Nephron progenitor cell (in vitro differentiated cells): ENCODE measurements around the gene ITGB6.

Experiments used
- DNase-seq: peaks from one replicate; pipeline ENCODE4 v3.0.0; 2021
- H3K27ac Mint-ChIP-seq: 2 replicates; pipeline ENCODE4 v1.8.0; 2021; ENCODE audit warnings: mild to moderate bottlenecking, moderate library complexity, mixed read lengths
- H3K27me3 Mint-ChIP-seq: 2 replicates; pipeline ENCODE4 v1.8.0; 2021; ENCODE audit warnings: mild to moderate bottlenecking, low read depth, mixed read lengths; ENCODE audit not compliant: poor library complexity
- H3K36me3 Mint-ChIP-seq: 2 replicates; pipeline ENCODE4 v1.8.0; 2021; ENCODE audit warnings: low read depth, mixed read lengths
- H3K4me1 Mint-ChIP-seq: 2 replicates; pipeline ENCODE4 v1.8.0; 2021; ENCODE audit warnings: mixed read lengths
- H3K4me3 Mint-ChIP-seq: 2 replicates; pipeline ENCODE4 v1.8.0; 2021; ENCODE audit warnings: mild to moderate bottlenecking, moderate library complexity, mixed read lengths
- H3K9me3 Mint-ChIP-seq: 2 replicates; pipeline ENCODE4 v1.8.0; 2021; ENCODE audit warnings: mild to moderate bottlenecking, moderate library complexity, mixed read lengths
- TF ChIP-seq, protein P1 (sequence below): fragments of 200-600 bp; sonication (generic); IDR thresholded peaks from 2 replicates; pipeline ENCODE4 v1.5.0; 2021; ENCODE audit warnings: antibody characterized with exemption

The ITGB6 gene

DNA sequence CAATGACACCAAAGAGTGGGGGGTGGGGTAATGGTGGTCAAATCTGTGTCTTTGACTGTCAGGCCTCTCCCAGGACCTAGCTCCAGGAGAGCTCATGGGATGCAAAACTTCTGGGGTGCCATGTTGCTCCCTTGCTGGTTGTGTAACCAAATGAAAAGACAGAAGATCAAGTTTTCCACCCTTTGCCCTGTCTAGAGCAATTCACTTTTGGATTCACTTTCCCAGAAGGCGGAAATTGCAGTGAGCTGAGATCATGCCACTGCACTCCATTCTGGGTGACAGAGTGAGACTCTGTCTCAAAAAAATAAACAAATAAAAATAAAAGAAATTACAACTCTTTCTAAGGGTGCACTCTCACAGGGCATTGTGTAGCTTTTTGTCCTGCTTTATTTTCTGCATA lies 102.7 kb downstream of the ITGB6 start:
- Mint-ChIP-seq H3K27ac (no peak overlapping the region), H3K27me3 (no peaks in the 10 kb centered on the region), H3K36me3 (no peaks in the 10 kb centered on the region), H3K9me3 (peaks cover 29% of the 10 kb centered on the region), H3K4me1 (no peaks in the 10 kb centered on the region), H3K4me3 (no peak overlapping the region)
- TF ChIP-seq, protein P1, sequence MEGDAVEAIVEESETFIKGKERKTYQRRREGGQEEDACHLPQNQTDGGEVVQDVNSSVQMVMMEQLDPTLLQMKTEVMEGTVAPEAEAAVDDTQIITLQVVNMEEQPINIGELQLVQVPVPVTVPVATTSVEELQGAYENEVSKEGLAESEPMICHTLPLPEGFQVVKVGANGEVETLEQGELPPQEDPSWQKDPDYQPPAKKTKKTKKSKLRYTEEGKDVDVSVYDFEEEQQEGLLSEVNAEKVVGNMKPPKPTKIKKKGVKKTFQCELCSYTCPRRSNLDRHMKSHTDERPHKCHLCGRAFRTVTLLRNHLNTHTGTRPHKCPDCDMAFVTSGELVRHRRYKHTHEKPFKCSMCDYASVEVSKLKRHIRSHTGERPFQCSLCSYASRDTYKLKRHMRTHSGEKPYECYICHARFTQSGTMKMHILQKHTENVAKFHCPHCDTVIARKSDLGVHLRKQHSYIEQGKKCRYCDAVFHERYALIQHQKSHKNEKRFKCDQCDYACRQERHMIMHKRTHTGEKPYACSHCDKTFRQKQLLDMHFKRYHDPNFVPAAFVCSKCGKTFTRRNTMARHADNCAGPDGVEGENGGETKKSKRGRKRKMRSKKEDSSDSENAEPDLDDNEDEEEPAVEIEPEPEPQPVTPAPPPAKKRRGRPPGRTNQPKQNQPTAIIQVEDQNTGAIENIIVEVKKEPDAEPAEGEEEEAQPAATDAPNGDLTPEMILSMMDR = no peak
- DNase-seq = no peak

DNA sequence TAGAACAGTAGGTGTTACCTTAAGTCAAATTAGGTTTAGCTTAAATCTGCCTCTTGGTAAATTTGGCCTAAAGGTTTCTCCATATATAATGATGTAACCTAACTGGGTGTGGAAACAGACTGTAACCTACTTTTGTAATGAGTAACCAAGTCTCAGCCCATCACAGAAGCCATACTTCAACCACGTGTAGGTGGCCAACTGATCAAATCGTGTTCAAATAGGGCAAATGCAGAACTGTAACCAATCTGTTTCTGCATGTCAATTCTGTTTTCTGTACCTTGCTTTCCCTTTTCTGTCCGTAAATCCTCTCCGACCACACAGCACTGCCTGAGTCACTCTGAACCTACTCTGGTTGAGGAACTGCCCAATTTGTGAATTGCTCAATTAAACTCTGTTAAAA lies 103.7 kb downstream of the ITGB6 start:
- Mint-ChIP-seq H3K4me3 (no peak overlapping the region), H3K36me3 (no peaks in the 10 kb centered on the region), H3K27me3 (no peaks in the 10 kb centered on the region), H3K9me3 (peaks cover 37% of the 10 kb centered on the region), H3K27ac (no peak overlapping the region), H3K4me1 (no peaks in the 10 kb centered on the region)
- DNase-seq = no peak
- TF ChIP-seq, protein P1 = no peak

DNA sequence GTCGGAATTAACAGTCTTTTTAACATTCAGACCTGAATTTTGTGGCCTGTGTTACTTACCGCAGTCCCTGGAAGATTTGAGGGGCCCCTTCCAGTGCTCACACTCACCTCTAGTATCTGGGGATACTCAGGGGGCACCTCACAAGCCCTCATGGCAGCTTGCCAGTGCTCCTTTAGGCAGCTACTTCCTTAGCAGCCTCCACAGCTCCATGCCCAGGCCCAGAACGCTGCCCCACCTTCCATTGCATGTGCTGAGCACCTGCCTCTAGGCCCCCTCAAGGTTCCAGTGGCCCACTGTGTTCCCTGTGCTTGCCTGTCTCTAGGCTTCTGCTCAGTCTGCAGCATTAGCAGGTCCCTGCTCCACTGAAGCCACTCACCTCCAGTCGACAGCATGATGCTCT lies 107.6 kb downstream of the ITGB6 start:
- H3K27ac Mint-ChIP-seq = no peak overlapping the region
- H3K27me3 Mint-ChIP-seq = no peaks in the 10 kb centered on the region
- peaks cover 73% of the 10 kb centered on the region for H3K9me3 Mint-ChIP-seq

DNA sequence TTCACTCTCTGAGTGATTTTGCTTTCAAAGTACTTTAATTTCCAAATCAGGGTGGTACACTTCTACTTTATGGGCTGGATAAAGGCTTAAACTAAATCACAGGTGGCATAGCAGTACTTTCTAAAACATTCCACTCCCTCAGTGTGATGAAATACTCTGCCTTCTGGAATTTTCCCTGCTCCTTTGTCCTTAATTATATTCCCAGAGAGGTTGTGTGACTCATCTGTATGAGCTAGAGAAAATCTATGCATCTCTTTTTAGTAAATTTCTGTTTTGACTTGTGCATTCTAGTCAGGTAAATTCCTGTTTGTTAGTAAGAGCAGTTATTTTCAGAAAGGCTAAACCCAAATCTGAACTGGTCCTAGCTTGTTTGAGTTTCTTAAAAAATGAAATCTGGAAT lies 108.7 kb downstream of the ITGB6 start:
- Mint-ChIP-seq H3K36me3 (peaks cover 15% of the 10 kb centered on the region), H3K27me3 (no peaks in the 10 kb centered on the region), H3K27ac (no peak overlapping the region), H3K4me3 (no peak overlapping the region), H3K9me3 (peaks cover 83% of the 10 kb centered on the region), H3K4me1 (no peaks in the 10 kb centered on the region)
- TF ChIP-seq, protein P1 = no peak
- no peak for DNase-seq

More for the DNA sequence above, 107.6 kb downstream of the ITGB6 start:
- TF ChIP-seq, protein P1 = no peak
- H3K36me3 Mint-ChIP-seq = peaks cover 11% of the 10 kb centered on the region
- no peak overlapping the region for H3K4me3 Mint-ChIP-seq
- no peaks in the 10 kb centered on the region for H3K4me1 Mint-ChIP-seq
- no peak for DNase-seq

DNA sequence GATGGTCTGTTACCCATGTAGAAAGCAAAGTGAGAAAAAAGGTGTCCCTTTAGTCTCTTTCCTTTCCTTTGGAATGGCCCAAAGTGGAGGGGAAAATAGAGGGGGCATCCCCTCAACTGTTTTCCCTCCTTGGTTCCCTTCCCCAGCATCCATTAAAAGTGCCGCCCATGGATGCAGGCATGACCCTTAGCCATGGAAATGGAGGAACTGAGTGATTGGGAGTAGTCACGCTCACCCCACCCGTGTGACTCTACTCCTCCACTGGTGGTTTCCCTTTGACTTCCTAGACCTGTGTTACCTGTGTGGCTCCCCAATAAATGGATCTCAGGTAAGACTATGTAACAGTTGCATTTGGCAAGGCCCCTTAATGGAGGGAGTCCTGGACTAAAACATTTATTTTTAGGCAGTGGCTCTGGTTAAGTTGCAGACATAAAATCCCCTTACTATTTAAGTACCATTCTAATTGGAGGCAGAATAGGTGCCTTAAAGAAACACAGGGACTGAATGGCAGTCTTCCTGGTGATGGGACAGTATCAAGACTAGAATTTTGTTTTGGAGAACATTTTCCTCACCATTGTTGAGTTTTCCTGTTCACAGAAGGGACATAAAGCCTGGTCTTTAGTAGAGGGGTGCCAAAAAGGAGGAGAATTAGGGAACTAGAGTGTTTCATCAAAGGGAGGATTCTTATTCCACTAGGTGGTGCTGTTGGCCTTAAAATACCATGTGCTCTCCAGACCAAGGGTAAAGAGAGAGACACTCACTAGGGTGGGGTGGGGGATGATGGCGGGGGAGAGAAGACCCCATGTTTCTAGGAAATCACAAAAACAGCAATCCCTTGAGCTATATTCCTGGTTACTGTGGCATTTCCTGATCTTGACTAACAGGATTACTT lies 112.0 kb downstream of the ITGB6 start:
- DNase-seq = peak; percentile 12

More for the DNA sequence above, 112.0 kb downstream of the ITGB6 start:
- Mint-ChIP-seq H3K9me3 (peaks cover 83% of the 10 kb centered on the region), H3K27ac (no peak overlapping the region), H3K27me3 (no peaks in the 10 kb centered on the region), H3K36me3 (peaks cover 15% of the 10 kb centered on the region), H3K4me1 (no peaks in the 10 kb centered on the region), H3K4me3 (no peak overlapping the region)
- TF ChIP-seq, protein P1 = no peak
